Osteoblast (primary cell): ENCODE measurements around the gene KLHL17. TPM values are rescaled to one million over a fixed set of nuclear protein-coding genes. Genes with fewer than 3 reads are reported as not detected.
A peak's percentile ranks its signal among the peaks of the same experiment; 100 is the strongest.

Experiments used
- DNase-seq: peaks from one replicate; pipeline ENCODE4 v3.0.0; 2011; ENCODE audit warnings: low spot score, mixed read lengths; ENCODE audit not compliant: insufficient read length; ENCODE audit errors: missing footprints
- H2AFZ ChIP-seq: 2 replicates; pipeline ENCODE4 v1.6.0; 2011; ENCODE audit warnings: mild to moderate bottlenecking, low read length
- H3K27ac ChIP-seq: 2 replicates; pipeline ENCODE4 v1.5.1; 2011; ENCODE audit warnings: mild to moderate bottlenecking, low read depth, low read length, moderate library complexity
- H3K27me3 ChIP-seq: 2 replicates; pipeline ENCODE4 v1.6.0; 2012; ENCODE audit warnings: mild to moderate bottlenecking, control low read depth, inconsistent platforms, low read length, moderate library complexity; ENCODE audit not compliant: insufficient read depth
- H3K36me3 ChIP-seq: 2 replicates; pipeline ENCODE4 v1.5.1; 2011; ENCODE audit warnings: mild to moderate bottlenecking, low read length, control low read depth, moderate library complexity; ENCODE audit not compliant: insufficient read depth
- H3K4me1 ChIP-seq: 2 replicates; pipeline ENCODE4 v1.5.1; 2011; ENCODE audit warnings: mild to moderate bottlenecking, low read length, control low read depth, moderate library complexity; ENCODE audit not compliant: insufficient read depth
- H3K4me2 ChIP-seq: 2 replicates; pipeline ENCODE4 v1.6.0; 2011; ENCODE audit warnings: mild to moderate bottlenecking, low read length; ENCODE audit not compliant: insufficient read depth
- H3K4me3 ChIP-seq: fragments of 200-600 bp; sonication (generic); 3 replicates; pipeline ENCODE4 v1.5.1; 2012; ENCODE audit warnings: mild to moderate bottlenecking, low read length, inconsistent platforms; ENCODE audit not compliant: insufficient read depth
- H3K79me2 ChIP-seq: 2 replicates; pipeline ENCODE4 v1.6.0; 2012; ENCODE audit warnings: mild to moderate bottlenecking, low read length, control low read depth, inconsistent platforms; ENCODE audit not compliant: insufficient read depth
- H3K9me3 ChIP-seq: 2 replicates; pipeline ENCODE4 v1.5.1; 2011; ENCODE audit warnings: low read depth, low read length, control low read depth
- H4K20me1 ChIP-seq: 2 replicates; pipeline ENCODE4 v1.6.0; 2012; ENCODE audit warnings: mild to moderate bottlenecking, low read length, control low read depth; ENCODE audit not compliant: insufficient read depth
- CTCF ChIP-seq: IDR thresholded peaks from 2 replicates; pipeline ENCODE4 v1.5.1; 2011; ENCODE audit warnings: mild to moderate bottlenecking, low read depth, low read length, moderate library complexity; ENCODE audit errors: extremely low read depth
- total RNA-seq: library from RNA; depleted of rRNA; stranded (reverse); fragments of >200 nt; gene quantifications from 2 replicates; pipeline ENCODE4 v1.2.3, GENCODE V29; 2012

Gene KLHL17
- total RNA-seq, 1 donor = 5.4 TPM

DNA sequence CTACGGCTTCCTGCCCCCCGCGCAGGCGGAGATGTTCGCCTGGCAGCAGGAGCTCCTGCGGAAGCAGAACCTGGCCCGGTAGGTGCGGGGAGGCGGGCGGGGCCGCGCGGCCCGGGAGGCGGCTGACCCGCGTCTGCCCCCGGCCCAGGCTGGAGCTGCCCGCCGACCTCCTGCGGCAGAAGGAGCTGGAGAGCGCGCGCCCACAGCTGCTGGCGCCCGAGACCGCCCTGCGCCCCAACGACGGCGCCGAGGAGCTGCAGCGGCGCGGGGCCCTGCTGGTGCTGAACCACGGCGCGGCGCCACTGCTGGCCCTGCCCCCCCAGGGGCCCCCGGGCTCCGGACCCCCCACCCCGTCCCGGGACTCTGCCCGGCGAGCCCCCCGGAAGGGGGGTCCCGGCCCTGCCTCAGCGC lies 18.0 kb upstream of the KLHL17 start:
- no peak overlapping the region for H3K4me2 ChIP-seq

DNA sequence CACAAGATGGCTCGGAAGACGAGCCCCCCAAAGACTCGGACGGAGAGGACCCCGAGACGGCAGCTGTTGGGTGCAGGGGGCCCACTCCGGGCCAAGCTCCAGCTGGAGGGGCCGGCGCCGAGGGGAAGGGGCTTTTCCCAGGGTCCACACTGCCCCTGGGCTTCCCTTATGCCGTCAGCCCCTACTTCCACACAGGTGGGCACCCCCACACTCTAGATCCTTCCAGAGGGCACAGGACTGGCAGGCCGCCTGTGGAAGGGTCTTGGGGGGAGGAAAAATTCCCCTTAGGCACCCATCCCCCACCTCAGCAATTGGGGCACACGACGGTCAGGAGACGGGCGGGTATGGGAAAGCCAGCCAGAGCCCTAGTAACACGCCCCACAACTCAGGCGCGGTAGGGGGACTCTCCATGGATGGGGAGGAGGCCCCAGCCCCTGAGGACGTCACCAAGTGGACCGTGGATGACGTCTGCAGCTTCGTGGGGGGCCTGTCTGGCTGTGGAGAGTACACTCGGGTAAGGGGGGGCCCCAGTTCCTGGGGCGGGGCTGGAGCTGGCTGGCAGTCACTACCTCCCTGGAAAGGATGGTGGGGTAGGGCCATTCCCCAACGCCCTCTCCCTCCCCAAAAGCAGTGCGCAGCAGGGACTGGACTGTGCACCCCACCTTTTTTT lies 17.4 kb upstream of the KLHL17 start:
- Histone ChIP-seq H3K27ac (no peak overlapping the region), H3K4me2 (no peak overlapping the region)

More for the DNA sequence above, 18.0 kb upstream of the KLHL17 start:
- Histone ChIP-seq H3K4me1 (peaks cover 28% of the 10 kb centered on the region), H4K20me1 (peaks cover 1% of the 10 kb centered on the region), H3K9me3 (no peaks in the 10 kb centered on the region), H3K36me3 (peaks cover 14% of the 10 kb centered on the region), H3K4me3 (no peak overlapping the region), H3K27ac (no peak overlapping the region), H2AFZ (no peak overlapping the region), H3K79me2 (no peaks in the 10 kb centered on the region), H3K27me3 (no peaks in the 10 kb centered on the region)
- no peak for DNase-seq
- TF ChIP-seq CTCF = no peak

GRCh38 chr1:943545-944340 lies 16.6 kb upstream of the KLHL17 start:
- H3K36me3 ChIP-seq = peaks cover 23% of the 10 kb centered on the region
- H3K4me1 ChIP-seq = peaks cover 20% of the 10 kb centered on the region
- H3K27ac ChIP-seq = no peak overlapping the region
- H3K27me3 ChIP-seq = no peaks in the 10 kb centered on the region
- TF ChIP-seq CTCF = no peak
- no peak for DNase-seq
- H3K9me3 ChIP-seq = no peaks in the 10 kb centered on the region
- no peak overlapping the region for H3K4me2 ChIP-seq
- peaks cover 7% of the 10 kb centered on the region for H4K20me1 ChIP-seq
- no peak overlapping the region for H2AFZ ChIP-seq
- H3K79me2 ChIP-seq = no peaks in the 10 kb centered on the region
- H3K4me3 ChIP-seq = no peak overlapping the region

More for the DNA sequence above, 17.4 kb upstream of the KLHL17 start:
- H3K79me2 ChIP-seq = no peaks in the 10 kb centered on the region
- no peaks in the 10 kb centered on the region for H3K27me3 ChIP-seq
- no peaks in the 10 kb centered on the region for H3K9me3 ChIP-seq
- no peak overlapping the region for H2AFZ ChIP-seq
- H3K36me3 ChIP-seq = peaks cover 19% of the 10 kb centered on the region
- no peak overlapping the region for H3K4me3 ChIP-seq
- DNase-seq = peak; percentile 91
- no peak for TF ChIP-seq CTCF
- H3K4me1 ChIP-seq = peaks cover 28% of the 10 kb centered on the region
- H4K20me1 ChIP-seq = peaks cover 5% of the 10 kb centered on the region
